PFSK-1 (cell line): ENCODE measurements around the gene SOX12.
A peak's percentile ranks its signal among the peaks of the same experiment; 100 is the strongest.

Experiments
- FOXP2 ChIP-seq: optimal IDR thresholded peaks from 2 replicates; pipeline ENCODE3; 2011; ENCODE audit warnings: borderline replicate concordance, control low read depth, inconsistent platforms; ENCODE audit not compliant: insufficient read depth; ENCODE audit errors: extremely low read length, extremely low read depth
- POLR2AphosphoS5 ChIP-seq: IDR thresholded peaks from 2 replicates; pipeline ENCODE4 v1.6.1; 2012; ENCODE audit warnings: low read depth, mild to moderate bottlenecking, control low read depth, low read length, moderate library complexity
- REST ChIP-seq, 2 experiments: IDR thresholded peaks; 2 replicates each; pipeline versions ENCODE4 v1.6.1 to v1.8.0; 2011 to 2012; ENCODE audit warnings: low read depth in 2 of 2, low read length in 2 of 2, control low read depth in 1 of 2, inconsistent platforms in 1 of 2, mild to moderate bottlenecking in 1 of 2, moderate library complexity in 1 of 2; ENCODE audit not compliant: insufficient read depth in 1 of 2
- SIN3A ChIP-seq: IDR thresholded peaks from 2 replicates; pipeline ENCODE4 v1.6.1; 2012; ENCODE audit warnings: mild to moderate bottlenecking, low read length, moderate library complexity, borderline replicate concordance; ENCODE audit not compliant: insufficient read depth
- TAF1 ChIP-seq: IDR thresholded peaks from 2 replicates; pipeline ENCODE4 v1.6.1; 2012; ENCODE audit warnings: low read length, control low read depth, borderline replicate concordance; ENCODE audit not compliant: insufficient read depth

The SOX12 gene

GRCh38 chr20:341682-342081 lies 16.3 kb downstream of the SOX12 start:
- TF ChIP-seq TAF1 (no peak), FOXP2 (peak; percentile 40), SIN3A (no peak), POLR2AphosphoS5 (no peak)

- TF ChIP-seq TAF1, result no peak
- TF ChIP-seq POLR2AphosphoS5, result no peak
Observed at GRCh38 chr20:343107-343506, 17.8 kb downstream of the SOX12 start.

GRCh38 chr20:346033-346639 lies 20.8 kb downstream of the SOX12 start:
- TF ChIP-seq REST (IDR thresholded peaks at IDR 0.05; ENCODE audit: insufficient read depth in 1 of 2, low read depth in 2 of 2, low read length in 2 of 2) (no peak; a peak in 1 of 4 replicates), FOXP2 (no peak), TAF1 (no peak), POLR2AphosphoS5 (no peak), SIN3A (no peak)

- TF ChIP-seq SIN3A (no peak), FOXP2 (peak; percentile 80), REST (IDR thresholded peaks at IDR 0.05; ENCODE audit: insufficient read depth in 1 of 2, low read depth in 2 of 2, low read length in 2 of 2) (peak in 1 of 2 experiments; percentile 5; a peak in 1 of 4 replicates), POLR2AphosphoS5 (peak; percentile 53), TAF1 (no peak; the same call in 1 of the 2 replicates)
Observed at GRCh38 chr20:346640-347316, 21.4 kb downstream of the SOX12 start, which contains the start of gene NRSN2. NRSN2 (plus strand) TSS chr20:347111; CDS start chr20:349644, 2,533 bp downstream.

- TF ChIP-seq TAF1 (no peak), POLR2AphosphoS5 (peak; percentile 75; the same call in 1 of the 2 replicates)
Observed at GRCh38 chr20:347317-347639, 21.9 kb downstream of the SOX12 start.

DNA sequence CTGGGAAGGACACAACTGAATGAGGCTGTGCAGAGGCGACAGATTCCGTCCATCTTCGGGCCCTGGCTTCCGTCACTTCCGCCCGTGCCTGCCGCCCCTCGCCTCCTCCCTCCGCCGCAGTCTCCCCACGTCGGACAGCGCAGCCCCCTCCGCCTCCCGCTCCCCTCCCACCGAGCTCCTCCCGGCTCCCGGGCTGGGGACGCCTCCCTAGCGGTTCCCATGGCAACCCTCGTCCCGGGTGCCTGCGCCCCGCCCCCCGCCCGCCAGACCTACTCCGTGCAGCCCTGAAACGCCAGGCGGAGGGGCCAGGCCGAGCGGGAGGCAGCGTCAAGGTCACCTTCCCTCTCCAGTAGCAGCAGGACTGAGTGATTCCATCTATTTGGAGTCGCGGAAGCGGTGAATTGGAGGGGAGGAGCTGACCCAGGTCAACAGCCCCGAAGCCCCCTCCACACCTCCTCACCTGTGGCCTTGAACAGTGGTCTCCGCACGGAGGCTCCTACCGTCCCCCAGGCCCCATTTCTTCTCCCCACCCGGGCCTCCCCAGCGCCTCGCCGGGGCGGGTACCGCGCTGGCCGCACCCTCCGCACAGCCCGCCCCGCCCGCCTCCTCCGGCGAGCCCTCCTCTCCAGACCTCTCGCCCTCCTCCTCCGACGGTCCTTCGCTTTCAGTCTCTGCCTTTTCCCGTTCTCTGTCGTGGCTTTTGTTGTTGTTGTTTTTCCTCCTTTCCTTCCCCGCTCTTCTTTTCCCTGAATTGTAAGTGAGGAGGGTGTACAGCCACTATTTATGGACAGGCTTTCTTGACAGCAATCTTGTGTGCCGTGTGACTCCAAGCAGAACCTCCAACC lies 22.5 kb downstream of the SOX12 start:
- TF ChIP-seq TAF1, result peak; percentile 87; the same call in 1 of the 2 replicates
- TF ChIP-seq POLR2AphosphoS5, result peak; percentile 82; the same call in 1 of the 2 replicates
- TF ChIP-seq FOXP2, result peak; percentile 96
- peak; percentile 60; the same call in 1 of the 2 replicates for TF ChIP-seq SIN3A
- TF ChIP-seq REST (IDR thresholded peaks at IDR 0.05; ENCODE audit: insufficient read depth in 1 of 2, low read depth in 2 of 2, low read length in 2 of 2), result peak; percentile 9 to 60; a peak in 2 of 4 replicates
